Small intestine (tissue), 7 donors: ENCODE measurements around the gene SLITRK3. TPM values are rescaled to one million over a fixed set of nuclear protein-coding genes. Genes with fewer than 3 reads are reported as not detected.

Experiments used
- DNase-seq, 2 donors: peaks; one replicate each; pipeline versions ENCODE4 v3.0.0 to v3.0.0-alpha.2; 2013
- FAIRE-seq: peaks from 2 replicates; lab custom pipeline; 2012; peaks lifted over from hg19 to GRCh38; lab: Jason Lieb, UNC
- H3K27ac ChIP-seq, 3 donors: one replicate each; pipeline ENCODE4 v1.5.1; 2013; ENCODE audit warnings: low read length in 2 of 3, mild to moderate bottlenecking in 2 of 3, control low read depth in 1 of 3, inconsistent platforms in 1 of 3, low read depth in 1 of 3, moderate library complexity in 1 of 3
- H3K27me3 ChIP-seq, 3 donors: one replicate each; pipeline ENCODE4 v1.6.1; 2013; ENCODE audit warnings: low read length in 3 of 3, inconsistent platforms in 1 of 3; ENCODE audit not compliant: control insufficient read depth in 3 of 3, insufficient read depth in 3 of 3
- H3K36me3 ChIP-seq, 3 donors: one replicate each; pipeline ENCODE4 v1.6.1; 2013; ENCODE audit warnings: low read length in 3 of 3, inconsistent platforms in 1 of 3, low read depth in 1 of 3, mild to moderate bottlenecking in 1 of 3, moderate library complexity in 1 of 3; ENCODE audit not compliant: control insufficient read depth in 3 of 3, insufficient read depth in 2 of 3
- H3K4me1 ChIP-seq, 3 donors: one replicate each; pipeline ENCODE4 v1.6.1; 2013; ENCODE audit warnings: low read length in 2 of 3, inconsistent platforms in 1 of 3, low read depth in 1 of 3, mild to moderate bottlenecking in 1 of 3, moderate library complexity in 1 of 3; ENCODE audit not compliant: control insufficient read depth in 3 of 3, insufficient read depth in 2 of 3
- H3K4me3 ChIP-seq, 3 donors: one replicate each; pipeline ENCODE4 v1.5.1; 2013; ENCODE audit warnings: low read length in 3 of 3, control low read depth in 1 of 3, inconsistent platforms in 1 of 3, low read depth in 1 of 3, mild to moderate bottlenecking in 1 of 3, moderate library complexity in 1 of 3
- H3K9me3 ChIP-seq, 2 donors: one replicate each; pipeline ENCODE4 v1.6.1; 2013; ENCODE audit warnings: low read depth in 1 of 2, low read length in 1 of 2; ENCODE audit not compliant: control insufficient read depth in 2 of 2, insufficient read depth in 1 of 2
- WGBS, 3 donors: extraction: QIAGEN DNeasy Blood & Tissue Kit; methylation state at CpG; one replicate each; pipeline ENCODE4 v1.1.7; 2013; 5-methylcytosine and 5-hydroxymethylcytosine counted together
- polyA plus RNA-seq, 4 donors: library from polyadenylated mRNA; stranded (reverse) in 3 of 4; unstranded in 1 of 4; fragments of 200-250 nt in 3 of 4; fragments of 120-200 nt in 1 of 4; gene quantifications; one replicate each; pipeline versions ENCODE4 v1.2.1 to v1.2.3, GENCODE V29; 2013
- donor health status: healthy with polysubstance abuse.
- donor health status: control.
- donor health status: control.
- donor health status: Bipolar disorder and iron deficiency.
- donor health status: healthy.

SLITRK3 gene
- polyA plus RNA-seq, 4 donors = 0.22 to 0.28 TPM; not detected in 2

DNA sequence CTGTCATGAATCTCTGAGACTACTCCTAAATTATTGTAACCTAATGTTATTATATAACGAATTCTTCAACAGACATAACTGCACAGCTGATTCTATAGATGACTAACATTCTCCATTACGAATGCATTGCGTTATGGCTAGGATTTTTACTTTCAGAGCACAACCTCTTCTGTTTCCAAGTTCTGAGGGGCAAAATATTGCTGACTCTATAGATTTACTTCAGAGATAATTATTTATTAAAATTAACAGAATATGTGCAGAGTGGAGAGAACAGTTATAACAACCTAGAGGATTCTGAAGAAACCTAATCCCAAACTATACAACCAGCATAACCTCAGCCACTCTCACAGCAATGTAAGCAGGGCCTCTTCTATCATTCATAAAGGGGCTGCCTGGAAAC is 25.9 kb downstream of the SLITRK3 start:
- no peaks in the 10 kb centered on the region for H3K27me3 ChIP-seq
- no peak overlapping the region for H3K4me3 ChIP-seq
- DNase-seq (no peak), FAIRE-seq (no peak)
- WGBS, 3 donors = 86 to 90% (median 90%) methylated on average over 3 of the region's 3 CpGs
- H3K36me3 ChIP-seq = no peaks in the 10 kb centered on the region
- H3K27ac ChIP-seq = no peak overlapping the region
- H3K9me3 ChIP-seq = no peaks in the 10 kb centered on the region
- H3K4me1 ChIP-seq = no peaks in the 10 kb centered on the region

DNA sequence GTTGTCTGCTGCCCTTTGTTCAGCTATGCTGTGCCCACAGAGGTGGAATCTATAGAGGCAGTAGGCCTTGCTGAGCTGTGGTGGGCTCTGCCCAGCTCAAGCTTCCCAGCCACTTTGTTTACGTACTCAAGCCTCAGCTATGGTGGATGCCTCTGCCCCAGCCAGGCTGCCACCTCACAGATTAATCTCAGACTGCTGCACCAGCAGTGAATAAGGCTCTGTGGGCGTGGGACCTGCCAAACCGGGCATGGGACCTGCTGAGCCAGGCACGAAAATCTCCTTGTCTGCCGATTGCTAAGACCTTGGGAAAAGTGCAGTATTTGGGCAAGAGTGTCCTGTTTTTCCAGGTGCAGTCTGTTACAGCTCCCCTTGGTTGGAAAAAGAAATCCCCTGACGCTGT is 26.8 kb downstream of the SLITRK3 start:
- Histone ChIP-seq H3K27ac (no peak overlapping the region), H3K27me3 (no peaks in the 10 kb centered on the region), H3K4me3 (no peak overlapping the region), H3K4me1 (no peaks in the 10 kb centered on the region), H3K36me3 (no peaks in the 10 kb centered on the region), H3K9me3 (no peaks in the 10 kb centered on the region)
- FAIRE-seq = no peak
- DNase-seq = no peak
- 89 to 92% (median 90%) methylated on average over 6 of the region's 6 CpGs for WGBS, 3 donors

DNA sequence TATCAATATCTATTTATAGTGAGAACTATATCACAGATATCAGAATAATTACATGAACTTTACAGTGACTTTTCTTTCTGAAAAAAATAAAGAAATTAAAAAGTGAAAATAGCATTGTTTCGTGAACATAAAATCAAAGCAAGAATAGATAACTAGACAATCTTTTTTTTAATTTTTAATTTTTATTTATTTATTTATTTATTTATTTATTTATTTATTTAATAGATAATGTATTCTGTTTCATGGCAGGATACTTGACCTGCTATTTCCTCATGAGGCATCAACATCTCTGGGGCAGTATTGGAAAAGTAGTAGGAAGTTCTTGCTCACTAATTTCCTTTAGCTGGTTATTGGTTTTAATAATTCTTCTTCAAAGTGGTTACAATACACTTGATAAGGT is 33.3 kb downstream of the SLITRK3 start:
- WGBS, 3 donors = 33 to 99% (median 90%) methylated on average over 1 of the region's 1 CpG
- DNase-seq (no peak), FAIRE-seq (no peak)
- Histone ChIP-seq H3K27ac (no peak overlapping the region), H3K9me3 (no peaks in the 10 kb centered on the region), H3K4me3 (no peak overlapping the region), H3K36me3 (no peaks in the 10 kb centered on the region), H3K27me3 (no peaks in the 10 kb centered on the region), H3K4me1 (peaks cover 0 to 2% (median 0%) of the 10 kb centered on the region in 3 donors)

DNA sequence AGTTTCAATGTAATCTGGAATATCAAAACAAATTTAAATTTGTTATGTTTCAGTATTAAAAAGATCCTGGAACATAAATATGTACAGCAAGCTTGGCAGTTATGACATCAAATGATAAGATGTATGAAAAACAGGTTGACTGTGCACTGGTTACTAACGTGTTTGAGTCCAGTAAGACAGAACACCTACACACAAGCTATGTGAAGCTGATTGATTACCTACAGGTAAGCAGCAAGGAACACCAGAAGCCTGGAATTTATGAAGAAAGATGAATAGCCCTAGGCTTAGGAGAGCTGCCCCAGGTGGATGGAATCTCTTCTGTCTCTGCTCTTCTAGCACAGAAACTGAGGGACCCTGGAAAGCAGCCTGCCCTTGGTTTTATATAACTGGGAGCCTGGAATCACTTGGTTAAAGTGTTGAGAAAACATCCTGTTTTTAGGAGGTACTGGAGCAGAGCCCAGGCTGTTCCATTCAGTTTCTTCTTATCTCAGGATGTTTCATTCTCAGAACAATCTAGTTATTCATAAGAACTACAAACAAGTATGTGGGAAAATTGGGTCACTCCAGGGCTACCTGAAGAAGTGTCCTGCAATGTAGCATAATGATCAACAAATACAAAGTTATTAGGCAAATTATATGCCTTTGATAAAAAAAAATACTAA is 36.3 kb downstream of the SLITRK3 start:
- 8 to 20% (median 13%) methylated on average over 1 of the region's 1 CpG for whole genome bisulfite sequencing, 3 donors
- Histone ChIP-seq H3K4me1 (peaks cover 0 to 2% (median 0%) of the 10 kb centered on the region in 3 donors), H3K27ac (no peak overlapping the region), H3K36me3 (no peaks in the 10 kb centered on the region), H3K4me3 (no peak overlapping the region), H3K9me3 (no peaks in the 10 kb centered on the region), H3K27me3 (no peaks in the 10 kb centered on the region)
- no peak for FAIRE-seq
- DNase-seq = no peak

DNA sequence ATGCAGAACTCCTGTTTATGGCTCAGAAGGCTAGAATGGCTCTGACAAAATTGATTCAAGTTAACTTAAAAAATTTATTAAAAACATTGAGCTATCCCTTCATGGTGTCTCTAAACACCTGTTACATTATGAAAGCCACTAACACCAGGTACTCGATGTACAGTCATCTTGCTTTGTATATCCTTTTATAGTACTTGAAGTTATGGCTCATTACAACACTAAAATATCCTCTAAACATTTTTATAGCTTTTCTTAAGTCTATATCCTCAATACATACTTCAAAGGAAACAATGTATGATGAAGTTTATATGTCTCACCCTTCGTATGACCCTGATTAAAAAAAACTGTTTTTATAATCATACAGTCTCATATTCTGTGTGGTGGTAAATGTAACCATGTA is 38.2 kb downstream of the SLITRK3 start:
- Histone ChIP-seq H3K27ac (no peak overlapping the region), H3K4me3 (no peak overlapping the region), H3K27me3 (no peaks in the 10 kb centered on the region), H3K4me1 (peaks cover 0 to 2% (median 0%) of the 10 kb centered on the region in 3 donors), H3K9me3 (no peaks in the 10 kb centered on the region), H3K36me3 (no peaks in the 10 kb centered on the region)
- no peak for DNase-seq
- no peak for FAIRE-seq
- WGBS, 3 donors = 33 to 73% (median 73%) methylated on average over 2 of the region's 2 CpGs

DNA sequence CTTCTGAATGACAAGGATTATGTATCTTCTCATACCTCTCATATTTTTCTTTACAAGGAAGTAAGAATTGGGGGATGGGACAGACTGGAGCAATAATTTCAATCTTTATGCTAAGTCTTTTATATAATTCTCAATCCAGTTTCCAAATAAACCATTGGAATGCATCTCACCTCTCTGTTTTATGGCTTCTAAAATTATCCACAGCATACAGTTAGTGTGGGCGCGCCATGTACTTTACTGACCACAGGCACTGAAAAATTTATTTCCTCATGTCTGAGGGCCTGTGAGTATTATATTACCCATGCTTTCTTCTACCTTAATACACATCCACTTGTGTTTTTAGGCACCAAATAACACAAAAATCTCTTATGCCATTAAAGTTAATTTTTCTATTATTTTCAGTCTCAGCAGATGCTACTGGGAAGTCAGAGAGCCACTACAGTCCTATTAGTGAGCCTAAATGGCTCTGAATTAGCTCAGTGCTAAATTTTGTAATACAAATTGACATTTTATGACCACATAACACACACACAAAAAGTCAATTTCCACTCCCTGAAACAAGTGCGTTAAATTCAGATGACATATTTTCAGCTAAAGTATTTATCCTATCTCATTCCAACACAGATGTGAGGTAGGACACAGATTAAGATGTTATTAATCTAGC is 39.3 kb downstream of the SLITRK3 start:
- Histone ChIP-seq H3K9me3 (no peaks in the 10 kb centered on the region), H3K36me3 (no peaks in the 10 kb centered on the region), H3K27ac (no peak overlapping the region), H3K4me3 (no peak overlapping the region), H3K27me3 (no peaks in the 10 kb centered on the region), H3K4me1 (peaks cover 0 to 2% (median 0%) of the 10 kb centered on the region in 3 donors)
- 95 to 96% (median 95%) methylated on average over 3 of the region's 3 CpGs for WGBS, 3 donors
- FAIRE-seq (no peak), DNase-seq (no peak)

DNA sequence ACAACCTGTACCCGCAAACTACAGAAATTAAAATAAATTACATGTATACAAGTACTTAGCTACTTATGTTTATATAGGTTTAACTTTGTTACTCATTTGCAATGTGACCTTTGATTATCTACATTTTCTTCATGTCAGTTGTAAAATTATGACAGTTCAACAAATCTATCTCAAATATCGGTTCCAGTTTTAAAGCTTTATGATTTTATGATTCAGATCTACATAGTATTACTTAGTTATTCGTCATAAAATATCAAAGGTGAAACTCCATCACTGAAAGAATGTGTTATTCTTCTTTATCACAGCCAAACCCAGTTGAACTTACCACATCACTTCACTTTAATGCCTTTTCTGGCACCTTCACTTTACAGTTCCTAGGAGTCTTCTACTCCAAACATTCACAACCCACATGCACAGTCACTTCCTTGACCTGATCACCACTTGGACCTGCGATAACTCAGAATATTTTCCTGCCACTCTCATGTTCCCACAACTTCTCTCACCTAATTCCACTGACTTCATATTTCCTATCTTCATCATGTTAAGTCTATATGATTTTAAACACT is 47.2 kb downstream of the SLITRK3 start:
- DNase-seq = peak; percentile 84 to 97
- H3K27ac ChIP-seq = peak overlapping the region in 1 of 3 donors; percentile 70

DNA sequence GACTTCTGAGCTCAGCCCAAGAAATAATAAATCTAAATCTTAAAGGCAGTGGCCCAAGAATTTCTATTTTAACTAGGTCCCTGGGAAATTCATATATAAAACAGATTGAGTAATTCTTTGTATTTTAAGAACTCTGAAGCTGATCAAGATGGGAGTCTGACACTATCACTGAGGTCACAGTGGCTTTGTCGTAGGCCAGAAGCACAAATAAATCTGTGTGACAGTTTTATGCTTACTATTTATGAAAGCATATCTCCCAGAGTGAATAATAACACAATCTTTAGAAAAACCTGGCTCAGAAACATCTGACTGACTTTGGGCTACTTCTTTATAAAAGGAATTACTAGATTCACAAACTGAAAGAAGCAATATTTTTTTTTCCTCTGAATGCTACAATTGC is 51.9 kb downstream of the SLITRK3 start:
- FAIRE-seq (no peak), DNase-seq (no peak)
- Histone ChIP-seq H3K4me3 (no peak overlapping the region), H3K27ac (no peak overlapping the region), H3K9me3 (peaks cover 0 to 10% of the 10 kb centered on the region in 2 donors), H3K36me3 (no peaks in the 10 kb centered on the region), H3K4me1 (peaks cover 0 to 10% (median 0%) of the 10 kb centered on the region in 3 donors), H3K27me3 (no peaks in the 10 kb centered on the region)
- WGBS, 3 donors = 11 to 30% (median 27%) methylated on average over 1 of the region's 1 CpG

More for the DNA sequence above, 47.2 kb downstream of the SLITRK3 start:
- no peaks in the 10 kb centered on the region for H3K27me3 ChIP-seq
- H3K36me3 ChIP-seq = no peaks in the 10 kb centered on the region
- 23 to 62% (median 31%) methylated on average over 4 of the region's 4 CpGs for WGBS, 3 donors
- H3K4me1 ChIP-seq = peaks cover 0 to 7% (median 0%) of the 10 kb centered on the region in 3 donors
- peak overlapping the region in 1 of 3 donors; percentile 19 for H3K4me3 ChIP-seq
- FAIRE-seq = peak; percentile 98
- no peaks in the 10 kb centered on the region for H3K9me3 ChIP-seq
